ENCODE data around the gene CYTH4. TPM values are rescaled to one million over a fixed set of nuclear protein-coding genes. Genes with fewer than 3 reads are reported as not detected.

CYTH4 gene
- total RNA-seq, 1 donor from 2014 or later = not detected

- H3K27me3 Mint-ChIP-seq (ENCODE audit: unreplicated experiment) = peaks cover 6% of the 10 kb centered on the region
Measured at GRCh38 chr22:37263966-37264887, 18.1 kb upstream of the CYTH4 start.

GRCh38 chr22:37266581-37267134 is 15.7 kb upstream of the CYTH4 start:
- peaks cover 6% of the 10 kb centered on the region for H3K9me3 Mint-ChIP-seq (ENCODE audit: unreplicated experiment)
- no peak overlapping the region for H3K4me3 Mint-ChIP-seq (ENCODE audit: unreplicated experiment)
- H3K36me3 Mint-ChIP-seq (ENCODE audit: unreplicated experiment) = no peaks in the 10 kb centered on the region
- DNase-seq = no peak
- H3K27me3 Mint-ChIP-seq (ENCODE audit: unreplicated experiment) = peaks cover 6% of the 10 kb centered on the region
- no peak overlapping the region for H3K27ac Mint-ChIP-seq (ENCODE audit: unreplicated experiment)
- no peak for TF ChIP-seq CTCF (IDR thresholded peaks at IDR 0.05; ENCODE audit: partially characterized antibody, unreplicated experiment)
- peaks cover 4% of the 10 kb centered on the region for H3K4me1 Mint-ChIP-seq (ENCODE audit: low read depth, unreplicated experiment)

More at GRCh38 chr22:37263966-37264887, 18.1 kb upstream of the CYTH4 start:
- H3K4me3 Mint-ChIP-seq (ENCODE audit: unreplicated experiment) = no peak overlapping the region
- no peaks in the 10 kb centered on the region for H3K36me3 Mint-ChIP-seq (ENCODE audit: unreplicated experiment)
- DNase-seq = no peak
- no peak for TF ChIP-seq CTCF (IDR thresholded peaks at IDR 0.05; ENCODE audit: partially characterized antibody, unreplicated experiment)
- no peak overlapping the region for H3K27ac Mint-ChIP-seq (ENCODE audit: unreplicated experiment)
- peaks cover 18% of the 10 kb centered on the region for H3K4me1 Mint-ChIP-seq (ENCODE audit: low read depth, unreplicated experiment)
- H3K9me3 Mint-ChIP-seq (ENCODE audit: unreplicated experiment) = peaks cover 6% of the 10 kb centered on the region

DNA sequence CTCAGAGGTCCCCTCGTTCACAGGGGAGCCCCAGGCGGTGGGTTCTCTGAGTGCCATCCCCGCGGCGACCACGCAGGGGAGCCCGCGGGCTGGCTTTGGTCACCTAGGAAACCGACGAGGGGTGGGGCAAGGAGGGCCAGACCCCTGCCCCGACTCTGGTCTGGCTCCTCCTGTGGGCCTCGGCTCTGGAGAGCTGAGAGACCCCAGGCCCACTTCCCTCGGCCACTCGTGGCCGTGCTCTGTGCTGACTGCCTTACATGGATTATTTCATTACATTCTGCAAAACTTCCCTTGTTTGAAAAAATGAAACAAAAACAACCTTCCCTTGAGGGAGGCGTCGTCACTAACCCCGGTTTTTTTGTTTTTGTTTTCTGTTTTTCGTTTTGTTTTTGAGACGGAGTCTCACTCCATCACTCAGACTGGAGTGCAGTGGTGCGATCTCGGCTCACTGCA is 15.1 kb upstream of the CYTH4 start:
- peaks cover 6% of the 10 kb centered on the region for H3K9me3 Mint-ChIP-seq (ENCODE audit: unreplicated experiment)
- peak; percentile 87 for TF ChIP-seq CTCF (IDR thresholded peaks at IDR 0.05; ENCODE audit: partially characterized antibody, unreplicated experiment)
- peak; percentile 82 for DNase-seq
- peaks cover 3% of the 10 kb centered on the region for H3K27me3 Mint-ChIP-seq (ENCODE audit: unreplicated experiment)
- peak overlapping the region; percentile 28 for H3K4me3 Mint-ChIP-seq (ENCODE audit: unreplicated experiment)
- H3K27ac Mint-ChIP-seq (ENCODE audit: unreplicated experiment) = no peak overlapping the region
- H3K36me3 Mint-ChIP-seq (ENCODE audit: unreplicated experiment) = no peaks in the 10 kb centered on the region
- peaks cover 4% of the 10 kb centered on the region for H3K4me1 Mint-ChIP-seq (ENCODE audit: low read depth, unreplicated experiment)

GRCh38 chr22:37267661-37268413 is 14.5 kb upstream of the CYTH4 start:
- peaks cover 3% of the 10 kb centered on the region for H3K27me3 Mint-ChIP-seq (ENCODE audit: unreplicated experiment)
- H3K27ac Mint-ChIP-seq (ENCODE audit: unreplicated experiment) = no peak overlapping the region
- no peaks in the 10 kb centered on the region for H3K36me3 Mint-ChIP-seq (ENCODE audit: unreplicated experiment)
- no peak for DNase-seq
- TF ChIP-seq CTCF (IDR thresholded peaks at IDR 0.05; ENCODE audit: partially characterized antibody, unreplicated experiment) = no peak
- H3K4me1 Mint-ChIP-seq (ENCODE audit: low read depth, unreplicated experiment) = peaks cover 4% of the 10 kb centered on the region
- H3K4me3 Mint-ChIP-seq (ENCODE audit: unreplicated experiment) = no peak overlapping the region
- peaks cover 3% of the 10 kb centered on the region for H3K9me3 Mint-ChIP-seq (ENCODE audit: unreplicated experiment)
